IPS DF 4.7 (cell line): ENCODE data around the gene RTP5.

Experiments used
- DNase-seq: peaks from one replicate; pipeline ENCODE4 v3.0.0-alpha.2; 2013; ENCODE audit warnings: low spot score; ENCODE audit errors: extremely low read depth

The RTP5 gene

DNA sequence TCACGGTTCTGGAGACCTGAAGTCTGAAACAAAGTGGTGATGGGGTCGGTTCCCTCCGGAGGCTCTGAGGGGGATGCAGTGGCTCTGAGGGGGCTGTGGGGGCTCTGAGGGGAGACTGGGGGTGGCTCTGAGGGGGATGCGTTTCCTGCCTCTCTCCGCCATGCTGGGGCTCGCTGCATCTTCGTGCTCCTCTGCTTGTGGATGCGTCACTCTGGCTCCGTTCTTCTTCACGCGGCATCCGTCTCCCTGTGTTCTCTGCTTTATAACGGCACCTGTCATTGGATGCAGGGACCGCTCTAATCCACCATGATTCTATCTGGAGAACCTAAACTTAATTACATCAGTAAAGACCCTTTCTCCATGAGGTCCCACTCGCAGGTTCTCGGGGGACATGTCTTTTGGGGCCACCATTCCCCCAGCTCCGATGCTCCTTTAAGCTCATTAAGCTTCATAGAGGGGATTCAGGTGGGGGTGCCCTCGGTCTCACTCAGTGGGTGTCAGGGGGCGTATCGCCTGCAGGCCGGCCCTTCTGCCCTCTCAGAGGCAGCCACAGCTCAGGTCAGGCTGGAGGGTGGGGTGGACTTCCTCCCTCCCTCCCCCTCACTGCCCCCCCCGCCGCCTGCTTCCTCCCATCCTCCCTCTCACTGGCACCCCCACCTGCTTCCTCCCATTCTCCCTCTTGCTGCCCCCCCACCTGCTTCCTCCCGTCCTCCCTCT is 18.4 kb downstream of the RTP5 start:
- DNase-seq = no peak

- DNase-seq = no peak
Observed at GRCh38 chr2:241888641-241889040, 19.1 kb downstream of the RTP5 start.

DNA sequence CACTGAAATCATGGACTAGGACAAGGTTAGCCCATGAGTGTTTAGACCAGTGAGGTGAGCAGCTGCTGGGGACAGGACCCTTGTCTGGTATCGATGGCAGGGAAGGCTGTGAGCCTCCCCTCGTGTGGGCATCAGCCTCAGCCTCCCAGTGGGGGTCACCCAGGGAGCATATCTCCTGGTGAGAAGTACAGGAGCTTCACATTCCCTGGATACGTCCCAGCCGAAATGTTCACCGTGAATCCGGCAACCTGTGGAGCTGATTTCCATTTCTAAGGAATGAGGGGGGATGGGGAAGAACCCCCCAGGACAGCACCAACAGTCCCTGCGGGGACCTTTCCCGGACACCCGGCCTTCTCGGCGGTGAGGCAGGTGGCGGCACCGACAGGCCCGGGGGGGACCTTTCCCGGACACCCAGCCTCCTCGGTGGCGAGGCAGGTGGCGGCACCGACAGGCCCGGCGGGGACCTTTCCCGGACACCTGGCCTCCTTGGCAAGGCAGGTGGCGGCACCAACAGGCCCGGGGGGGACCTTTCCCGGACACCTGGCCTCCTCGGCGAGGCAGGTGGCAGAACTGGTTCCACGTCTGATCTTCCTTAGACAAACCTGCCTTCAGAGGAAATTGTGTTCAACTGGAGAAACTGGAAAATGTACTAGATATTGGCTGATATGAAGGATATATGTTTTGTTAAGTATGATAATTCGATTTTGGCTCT is 21.2 kb downstream of the RTP5 start:
- DNase-seq = no peak

- no peak for DNase-seq
Observed at GRCh38 chr2:241891315-241891987, 21.9 kb downstream of the RTP5 start.

GRCh38 chr2:241891988-241892298 is 22.4 kb downstream of the RTP5 start:
- no peak for DNase-seq

DNA sequence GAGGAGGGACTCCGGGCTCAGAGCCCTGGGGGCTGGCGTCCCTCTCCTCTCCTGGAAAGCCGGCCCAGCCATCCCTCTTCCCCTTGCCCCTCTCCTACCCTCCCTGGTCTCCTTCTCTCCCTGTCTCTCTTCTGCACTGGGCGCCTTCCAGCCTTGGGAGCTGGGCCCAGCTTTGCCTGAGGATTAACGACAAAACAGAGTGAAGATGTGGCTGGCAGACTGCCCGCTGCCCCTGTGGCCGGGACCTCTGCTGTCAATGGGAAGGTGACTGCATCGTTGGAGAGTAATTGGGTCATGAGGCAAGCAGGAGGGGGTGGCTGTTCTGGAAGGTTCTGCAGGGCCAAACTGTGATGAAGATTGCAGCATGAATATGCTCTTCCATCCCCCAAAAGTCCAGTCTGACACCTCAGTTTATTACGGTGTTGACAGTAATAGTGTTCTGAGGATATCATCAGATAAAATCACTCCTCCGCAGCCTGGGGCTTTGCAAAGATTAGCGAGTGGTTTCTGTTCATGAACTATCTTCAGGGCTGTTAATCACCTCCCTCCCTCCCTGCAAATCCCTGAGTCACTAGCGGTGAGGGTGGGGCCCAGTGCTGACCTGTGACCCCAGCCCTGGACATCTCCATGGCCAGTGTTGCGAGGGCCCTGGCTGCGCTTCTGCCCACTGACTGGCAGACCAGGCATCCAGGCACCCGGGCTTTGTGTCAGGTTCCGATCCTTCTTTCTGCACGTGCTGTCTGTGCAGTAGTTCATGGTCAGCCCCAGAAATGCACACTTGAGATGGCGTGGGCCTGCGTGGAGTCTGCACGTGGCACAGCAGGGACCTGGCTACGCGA is 23.0 kb downstream of the RTP5 start:
- no peak for DNase-seq

GRCh38 chr2:241893265-241893664 is 23.7 kb downstream of the RTP5 start:
- no peak for DNase-seq

GRCh38 chr2:241894056-241894641 is 24.6 kb downstream of the RTP5 start:
- DNase-seq = no peak

DNA sequence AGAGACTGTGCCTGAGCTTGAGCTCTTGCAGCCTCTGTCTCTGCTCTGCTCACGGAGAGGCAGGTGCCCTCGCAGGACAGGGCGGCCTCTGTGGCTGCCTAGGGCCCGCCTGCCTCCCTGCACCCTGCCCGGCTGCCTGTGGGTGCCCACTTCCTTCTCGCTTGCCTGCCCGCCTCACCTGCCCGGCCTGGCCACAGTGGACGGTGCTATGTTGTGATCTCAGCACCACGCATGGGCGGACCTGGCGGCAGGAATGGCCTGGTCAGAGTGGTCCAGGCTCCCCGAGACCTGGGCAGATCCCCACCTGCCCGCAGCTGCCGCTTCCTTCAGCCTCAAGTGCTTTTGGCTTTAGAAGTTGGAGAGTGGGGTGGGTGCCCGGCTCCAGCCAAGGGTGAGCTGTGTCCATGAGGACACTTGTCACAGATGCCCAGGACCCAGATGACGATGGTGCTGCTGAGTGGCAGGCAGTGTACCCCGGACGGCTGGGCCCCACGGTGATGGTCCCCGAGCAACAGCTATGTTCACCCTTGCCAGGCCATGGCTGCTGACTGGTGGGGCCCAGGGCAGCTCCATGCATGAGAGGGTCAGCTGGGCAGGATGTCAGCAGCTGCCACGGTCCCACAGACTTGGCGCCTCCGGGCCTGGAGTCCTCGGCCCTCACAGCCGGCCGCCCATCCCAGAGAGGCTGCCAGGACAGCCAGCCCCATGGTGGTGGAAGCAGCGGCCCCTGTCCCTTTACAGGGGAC is 25.3 kb downstream of the RTP5 start:
- DNase-seq = no peak

DNA sequence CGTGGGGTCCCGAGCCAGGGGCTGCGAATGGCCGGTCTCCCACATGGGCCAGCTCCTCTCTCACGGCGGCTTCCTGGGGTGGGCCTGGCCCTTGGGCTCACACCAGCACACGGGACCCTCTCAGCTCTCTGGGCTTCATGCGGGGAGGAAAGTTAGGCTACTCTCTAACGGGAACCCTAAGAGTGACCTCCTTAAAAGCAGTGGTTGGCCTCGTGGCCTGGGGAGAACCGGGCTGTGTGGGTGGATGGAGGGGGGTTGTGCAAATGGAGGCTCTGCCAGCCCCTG is 25.8 kb downstream of the RTP5 start:
- no peak for DNase-seq

DNA sequence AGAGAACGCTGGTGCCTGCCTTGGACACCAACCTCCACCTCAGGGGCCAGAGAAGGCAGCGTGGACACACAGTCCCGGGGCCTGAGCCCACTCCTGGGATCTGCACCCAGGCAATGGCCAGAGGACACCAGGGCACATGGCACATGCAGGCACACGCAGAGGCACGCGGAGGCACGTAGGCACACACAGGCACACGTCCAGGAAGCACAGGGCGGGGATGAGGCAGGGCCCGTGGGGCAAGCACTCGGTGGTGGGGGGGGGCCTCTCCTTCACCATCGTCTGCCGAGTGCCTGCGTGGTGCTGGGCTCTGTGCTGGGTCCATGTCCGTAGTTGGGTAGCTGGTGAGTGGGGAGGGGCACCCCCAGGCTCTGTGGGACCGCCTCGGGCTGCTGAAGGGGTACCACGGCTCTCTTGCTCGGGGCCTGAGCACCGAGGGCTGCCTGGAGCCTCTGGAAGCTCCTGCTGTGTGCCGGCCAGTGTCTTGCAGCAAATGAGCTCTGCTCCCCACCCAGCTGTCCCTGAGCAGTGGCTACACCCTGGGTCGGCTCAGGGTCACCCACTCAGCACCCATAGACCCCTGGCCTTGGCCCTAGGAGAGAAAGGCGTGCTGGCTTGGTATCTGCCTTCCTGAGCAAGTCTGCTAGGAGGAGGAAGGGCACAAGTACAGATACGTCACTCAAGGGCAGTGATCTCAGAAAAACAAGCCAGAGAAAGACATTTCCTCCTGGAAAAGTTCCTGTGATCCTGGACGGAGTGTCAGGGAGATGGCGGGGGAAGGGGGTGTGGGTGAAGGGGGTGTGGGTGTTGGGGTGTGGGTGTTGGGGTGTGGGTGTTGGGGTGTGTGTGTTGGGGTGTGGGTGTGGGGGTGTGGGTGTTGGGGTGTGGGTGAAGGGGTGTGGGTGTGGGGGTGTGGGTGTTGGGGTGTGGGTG is 26.4 kb downstream of the RTP5 start:
- DNase-seq = no peak

- DNase-seq = no peak
Observed at GRCh38 chr2:241896746-241897201, 27.2 kb downstream of the RTP5 start.

GRCh38 chr2:241897231-241897916 is 27.8 kb downstream of the RTP5 start:
- no peak for DNase-seq

DNA sequence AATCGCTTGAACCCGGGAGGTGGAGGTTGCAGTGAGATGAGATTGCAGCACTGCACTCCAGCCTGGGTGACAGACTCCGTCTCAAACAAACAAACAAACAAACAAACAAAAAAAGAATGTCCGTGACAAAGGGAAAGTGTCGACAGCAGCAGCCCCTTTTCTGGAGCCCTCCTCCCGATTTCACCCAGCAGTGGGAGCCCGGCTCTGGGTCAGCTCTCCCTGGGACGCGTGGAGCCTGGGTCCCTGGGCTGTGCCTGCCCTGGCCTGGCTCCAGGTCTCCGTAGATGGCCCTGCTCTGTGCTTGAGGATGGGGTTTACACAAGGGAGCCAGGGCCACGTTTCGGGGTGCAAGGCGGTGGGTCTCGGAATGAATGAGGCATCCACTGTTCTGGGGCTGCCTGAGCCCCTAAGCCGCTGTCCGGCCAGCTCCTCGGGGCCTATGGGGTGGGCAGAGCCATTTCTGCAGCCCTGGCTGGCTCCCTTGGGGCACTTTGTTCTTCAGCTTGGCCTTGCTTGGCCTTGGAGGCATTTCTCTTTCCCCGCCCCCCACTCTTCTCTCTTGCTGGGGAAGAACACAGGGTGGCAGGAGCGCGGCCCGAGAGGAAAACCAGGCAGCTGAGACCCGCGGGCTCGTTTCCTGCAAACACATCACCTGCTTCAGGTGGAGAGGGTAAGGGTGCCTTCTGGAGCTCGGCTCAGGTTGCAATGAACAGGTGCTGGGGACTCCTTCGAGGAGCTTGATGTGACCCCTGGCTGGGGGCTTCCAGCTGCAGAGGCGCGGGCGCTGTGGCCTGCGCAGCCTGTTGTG is 29.1 kb downstream of the RTP5 start:
- DNase-seq = no peak

GRCh38 chr2:241900251-241901017 is 30.9 kb downstream of the RTP5 start:
- DNase-seq = no peak

- no peak for DNase-seq
Observed at GRCh38 chr2:241901018-241901380, 31.5 kb downstream of the RTP5 start.

GRCh38 chr2:241901500-241902351 is 32.2 kb downstream of the RTP5 start:
- no peak for DNase-seq
